ENCODE measurements around the gene LIFR. TPM values are rescaled to one million over a fixed set of nuclear protein-coding genes. Genes with fewer than 3 reads are reported as not detected.

Gene LIFR
- total RNA-seq, 2 donors from 2014 or later, result 45.4 to 80.1 TPM

DNA sequence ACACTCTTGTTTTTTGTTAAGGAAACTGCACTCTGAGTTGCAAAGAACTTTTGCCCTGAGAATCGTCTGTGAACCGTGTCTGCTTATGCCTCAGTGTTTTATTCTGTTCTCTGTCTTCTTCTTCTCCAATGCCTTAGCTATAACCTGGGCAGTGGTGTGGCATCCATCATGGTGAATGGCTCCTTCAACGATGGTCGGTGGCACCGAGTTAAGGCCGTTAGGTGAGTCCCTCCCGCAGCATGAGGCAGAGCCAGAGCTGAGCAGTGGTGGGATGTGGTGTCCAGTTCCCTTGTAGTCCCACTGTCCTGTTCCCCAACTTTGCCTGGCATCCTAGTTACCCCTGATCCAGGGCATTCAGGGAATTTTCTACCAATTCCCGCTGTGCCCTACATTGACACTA, 98.3 kb downstream of the LIFR start:
- 88 to 92% methylated on average over 8 of the region's 8 CpGs for WGBS, 2 donors
- TF ChIP-seq, protein P1, sequence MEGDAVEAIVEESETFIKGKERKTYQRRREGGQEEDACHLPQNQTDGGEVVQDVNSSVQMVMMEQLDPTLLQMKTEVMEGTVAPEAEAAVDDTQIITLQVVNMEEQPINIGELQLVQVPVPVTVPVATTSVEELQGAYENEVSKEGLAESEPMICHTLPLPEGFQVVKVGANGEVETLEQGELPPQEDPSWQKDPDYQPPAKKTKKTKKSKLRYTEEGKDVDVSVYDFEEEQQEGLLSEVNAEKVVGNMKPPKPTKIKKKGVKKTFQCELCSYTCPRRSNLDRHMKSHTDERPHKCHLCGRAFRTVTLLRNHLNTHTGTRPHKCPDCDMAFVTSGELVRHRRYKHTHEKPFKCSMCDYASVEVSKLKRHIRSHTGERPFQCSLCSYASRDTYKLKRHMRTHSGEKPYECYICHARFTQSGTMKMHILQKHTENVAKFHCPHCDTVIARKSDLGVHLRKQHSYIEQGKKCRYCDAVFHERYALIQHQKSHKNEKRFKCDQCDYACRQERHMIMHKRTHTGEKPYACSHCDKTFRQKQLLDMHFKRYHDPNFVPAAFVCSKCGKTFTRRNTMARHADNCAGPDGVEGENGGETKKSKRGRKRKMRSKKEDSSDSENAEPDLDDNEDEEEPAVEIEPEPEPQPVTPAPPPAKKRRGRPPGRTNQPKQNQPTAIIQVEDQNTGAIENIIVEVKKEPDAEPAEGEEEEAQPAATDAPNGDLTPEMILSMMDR (IDR thresholded peaks at IDR 0.05), result no peak
- no peak for TF ChIP-seq POLR2A (IDR thresholded peaks at IDR 0.05)
- H3K9me3 ChIP-seq, result no peaks in the 10 kb centered on the region
- H3K27me3 ChIP-seq, result no peaks in the 10 kb centered on the region
- H3K4me3 ChIP-seq, result no peak overlapping the region
- H3K4me1 ChIP-seq, result no peaks in the 10 kb centered on the region
- ATAC-seq (no peak), DNase-seq (no peak)
- H3K36me3 ChIP-seq (replicated peaks in 1 of 2; ENCODE audit: insufficient read depth in 1 of 2, low read depth in 2 of 2), result no peaks in the 10 kb centered on the region
- H3K27ac ChIP-seq, result no peak overlapping the region
- intact Hi-C loops (cut with DNase I), result no loop called here

DNA sequence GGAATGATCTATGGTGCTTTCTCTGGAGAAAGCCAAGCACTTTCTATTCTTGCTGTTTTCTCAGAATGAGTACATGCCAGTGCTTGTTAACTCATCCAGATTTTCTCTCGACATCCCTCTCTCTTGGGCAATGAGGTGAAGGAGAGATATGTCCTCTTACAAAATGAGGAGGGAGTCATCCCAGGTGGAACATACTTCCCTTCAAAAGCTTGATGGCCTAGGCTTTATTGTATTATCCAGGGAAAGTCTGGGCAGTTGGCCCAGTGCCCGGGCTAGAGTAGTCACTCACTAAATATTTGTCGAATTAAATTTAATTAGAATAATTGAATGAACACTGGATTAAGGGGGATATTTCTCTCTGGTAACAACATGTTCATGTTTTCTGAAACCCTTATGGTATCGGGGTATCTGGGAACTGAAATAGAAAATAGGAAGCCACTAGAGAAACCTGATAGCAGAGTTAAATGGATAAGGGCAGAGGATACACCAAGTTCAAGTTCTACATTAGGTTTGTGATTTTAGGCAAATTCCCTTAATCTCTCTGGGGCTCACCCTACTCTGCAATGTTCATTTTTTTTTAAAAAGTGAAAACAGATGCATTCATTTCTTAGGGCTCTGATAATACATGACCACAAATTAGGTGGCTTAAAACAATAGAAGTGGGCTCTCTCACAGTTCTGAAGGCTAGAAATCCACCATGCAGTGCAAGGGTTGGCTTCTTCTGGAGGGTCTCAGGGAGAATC, 99.6 kb downstream of the LIFR start:
- no peak for DNase-seq
- Histone ChIP-seq H3K4me3 (no peak overlapping the region), H3K4me1 (no peaks in the 10 kb centered on the region), H3K9me3 (no peaks in the 10 kb centered on the region), H3K27me3 (no peaks in the 10 kb centered on the region), H3K27ac (no peak overlapping the region), H3K36me3 (replicated peaks in 1 of 2; ENCODE audit: insufficient read depth in 1 of 2, low read depth in 2 of 2) (no peaks in the 10 kb centered on the region)
- 86 to 93% methylated on average over 4 of the region's 4 CpGs for WGBS, 2 donors
- ATAC-seq, result no peak
- TF ChIP-seq, protein P1 (IDR thresholded peaks at IDR 0.05), result no peak
- no peak for TF ChIP-seq POLR2A (IDR thresholded peaks at IDR 0.05)
- intact Hi-C loops (cut with DNase I), result no loop called here

DNA sequence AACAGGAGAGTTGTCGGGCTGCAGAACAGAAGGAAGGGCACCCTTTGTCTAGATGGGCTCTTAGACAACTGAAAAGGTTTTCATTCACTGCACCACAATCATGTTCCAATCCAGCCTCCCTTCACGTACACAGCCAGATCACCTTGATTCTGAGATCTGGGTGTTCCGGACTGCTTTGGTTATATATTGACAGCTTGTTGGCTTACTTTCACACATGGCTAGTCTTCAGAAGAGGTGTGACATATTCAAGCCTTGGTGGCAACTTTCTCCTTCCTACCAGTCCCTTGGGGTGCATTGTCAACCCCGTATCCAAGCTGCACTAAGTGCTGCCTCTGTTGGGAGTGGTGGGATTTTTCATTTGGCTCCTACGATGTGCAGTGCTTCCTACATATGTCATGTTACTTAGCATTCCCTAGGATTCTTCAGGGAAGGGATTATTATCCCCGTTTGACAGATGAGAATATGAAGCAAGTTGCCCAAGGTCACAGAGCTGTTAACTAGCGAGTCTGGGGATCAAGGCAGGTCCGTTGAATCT, 100.6 kb downstream of the LIFR start:
- WGBS, 2 donors, result 49 to 59% methylated on average over 8 of the region's 8 CpGs
- intact Hi-C loops (cut with DNase I), result no loop called here

DNA sequence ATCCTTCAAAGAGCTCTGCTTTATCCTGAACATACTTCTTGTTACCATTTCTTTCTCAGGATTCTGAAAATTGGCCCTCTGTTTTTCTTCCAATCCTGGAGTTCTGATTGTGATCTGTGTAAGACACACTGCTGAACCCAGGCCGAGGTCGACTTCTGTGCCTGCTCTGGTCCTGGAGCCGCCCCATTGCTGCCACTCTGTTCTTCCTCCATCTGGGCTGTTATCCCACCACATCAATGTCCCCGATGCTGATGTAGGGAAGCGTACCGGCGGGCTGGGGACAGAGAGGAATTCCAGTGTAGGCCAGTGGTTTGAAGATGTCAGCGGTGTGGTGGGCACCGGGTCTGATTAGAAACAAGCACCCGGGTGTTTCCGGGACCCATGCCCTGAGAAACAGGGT, 102.5 kb downstream of the LIFR start:
- Histone ChIP-seq H3K4me1 (no peaks in the 10 kb centered on the region), H3K4me3 (no peak overlapping the region), H3K36me3 (replicated peaks in 1 of 2; ENCODE audit: insufficient read depth in 1 of 2, low read depth in 2 of 2) (no peaks in the 10 kb centered on the region), H3K27ac (no peak overlapping the region), H3K9me3 (no peaks in the 10 kb centered on the region), H3K27me3 (no peaks in the 10 kb centered on the region)
- ATAC-seq (no peak), DNase-seq (no peak)
- TF ChIP-seq POLR2A (IDR thresholded peaks at IDR 0.05), result no peak
- TF ChIP-seq, protein P1 (IDR thresholded peaks at IDR 0.05), result no peak
- intact Hi-C loops (cut with DNase I), result no loop called here
- 81 to 82% methylated on average over 11 of the region's 11 CpGs for WGBS, 2 donors

More for the DNA sequence above, 100.6 kb downstream of the LIFR start:
- no peak for TF ChIP-seq POLR2A (IDR thresholded peaks at IDR 0.05)
- TF ChIP-seq, protein P1 (IDR thresholded peaks at IDR 0.05), result no peak
- no peaks in the 10 kb centered on the region for H3K4me1 ChIP-seq
- H3K4me3 ChIP-seq, result no peak overlapping the region
- no peak for DNase-seq
- peak; percentile 35 for ATAC-seq
- no peaks in the 10 kb centered on the region for H3K9me3 ChIP-seq
- H3K27me3 ChIP-seq, result no peaks in the 10 kb centered on the region
- H3K27ac ChIP-seq, result no peak overlapping the region
- H3K36me3 ChIP-seq (replicated peaks in 1 of 2; ENCODE audit: insufficient read depth in 1 of 2, low read depth in 2 of 2), result no peaks in the 10 kb centered on the region

DNA sequence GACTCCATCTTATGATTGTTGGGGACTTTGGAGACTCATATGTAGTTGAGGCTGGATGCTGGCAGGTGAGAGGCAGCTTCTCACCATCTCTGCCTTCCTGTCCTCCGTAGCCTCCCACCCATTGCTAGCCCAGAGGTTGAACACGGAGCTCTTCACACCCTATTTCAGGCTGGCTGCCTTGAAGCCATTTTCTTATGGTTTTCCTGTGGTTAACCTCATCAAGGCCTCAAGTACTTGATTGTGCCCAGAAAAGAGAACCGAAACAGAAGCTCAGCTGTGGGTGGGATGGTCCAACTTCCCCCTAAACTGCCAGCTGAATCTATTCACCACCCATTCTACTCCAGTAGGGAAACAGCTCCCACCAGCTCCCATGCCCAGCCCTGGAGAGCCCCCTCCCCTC, 102.9 kb downstream of the LIFR start:
- intact Hi-C loops (cut with DNase I), result no loop called here
- H3K27ac ChIP-seq, result no peak overlapping the region
- no peaks in the 10 kb centered on the region for H3K9me3 ChIP-seq
- WGBS, 2 donors, result 60 to 74% methylated on average over 3 of the region's 3 CpGs
- H3K4me1 ChIP-seq, result no peaks in the 10 kb centered on the region
- no peaks in the 10 kb centered on the region for H3K36me3 ChIP-seq (replicated peaks in 1 of 2; ENCODE audit: insufficient read depth in 1 of 2, low read depth in 2 of 2)
- no peaks in the 10 kb centered on the region for H3K27me3 ChIP-seq
- no peak for DNase-seq
- no peak overlapping the region for H3K4me3 ChIP-seq
- no peak for TF ChIP-seq POLR2A (IDR thresholded peaks at IDR 0.05)
- TF ChIP-seq, protein P1 (IDR thresholded peaks at IDR 0.05), result no peak
- ATAC-seq, result no peak

Measured in body of pancreas (tissue), 4 donors.